GM19468 (cell line): ENCODE results near the gene TMEM221.

Source experiments
- ATAC-seq: cut with Tn5 transposase; IDR thresholded peaks from one replicate; pipeline ENCODE4 v1.9.1; 2021; ENCODE audit warnings: mild to moderate bottlenecking, moderate library complexity, moderate number of reproducible peaks; ENCODE audit not compliant: unreplicated experiment; ENCODE audit errors: extremely low read depth

Gene TMEM221

GRCh38 chr19:17450264-17451075, 2.0 kb upstream of the TMEM221 start:
- ATAC-seq, result no peak

DNA sequence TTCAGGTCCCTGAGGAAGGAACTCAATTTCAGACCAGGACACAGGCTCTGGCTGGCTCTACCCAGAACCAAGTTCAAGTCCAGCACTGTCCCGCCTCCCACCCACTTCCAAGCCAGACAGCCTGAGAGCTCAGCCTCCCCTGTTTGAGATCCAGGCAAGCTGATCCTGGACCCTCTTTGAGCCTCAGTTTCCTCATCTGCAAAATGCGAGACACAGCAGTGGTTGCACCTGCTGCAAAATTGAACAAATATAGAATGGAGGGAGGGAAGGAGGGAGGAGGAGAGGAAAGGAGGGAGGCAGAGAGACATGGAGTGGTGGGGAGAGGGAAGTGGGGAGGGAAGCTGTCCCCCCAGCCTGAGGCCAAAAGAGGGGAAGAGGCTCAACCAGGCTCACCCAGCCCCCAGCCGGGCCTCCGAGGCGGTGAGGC, 751 bp downstream of the TMEM221 start:
- no peak for ATAC-seq

DNA sequence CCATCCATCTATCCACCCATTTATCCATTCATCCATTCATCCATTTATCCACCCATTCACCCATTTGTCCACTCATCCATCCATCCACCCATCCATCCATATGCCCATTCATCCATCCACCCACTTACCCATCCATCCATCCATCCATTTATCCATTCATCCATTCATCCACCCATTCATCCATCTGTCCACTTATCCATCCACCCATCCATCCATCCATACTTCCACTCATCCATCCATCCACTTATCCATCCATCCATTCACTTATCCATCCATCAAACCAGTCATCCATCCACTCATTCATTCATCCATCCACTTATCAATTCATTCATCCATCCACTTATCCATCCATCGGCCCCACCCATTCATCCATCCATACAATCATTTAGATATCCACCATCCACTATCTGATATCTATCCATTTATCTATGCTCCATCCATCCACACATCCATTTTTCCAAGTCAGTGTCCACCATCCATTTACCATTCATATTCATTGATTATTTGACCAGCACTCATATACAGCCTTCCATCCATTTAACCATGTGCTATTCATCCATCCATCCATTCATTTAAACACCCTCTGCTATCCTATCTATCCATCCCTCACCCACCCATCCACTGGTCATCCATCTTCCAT, 2.8 kb downstream of the TMEM221 start:
- no peak for ATAC-seq

- ATAC-seq, result no peak
Measured at GRCh38 chr19:17441241-17442021, 7.0 kb downstream of the TMEM221 start.

GRCh38 chr19:17436874-17437267, 11.6 kb downstream of the TMEM221 start:
- no peak for ATAC-seq

GRCh38 chr19:17436094-17436873, 12.2 kb downstream of the TMEM221 start:
- no peak for ATAC-seq

DNA sequence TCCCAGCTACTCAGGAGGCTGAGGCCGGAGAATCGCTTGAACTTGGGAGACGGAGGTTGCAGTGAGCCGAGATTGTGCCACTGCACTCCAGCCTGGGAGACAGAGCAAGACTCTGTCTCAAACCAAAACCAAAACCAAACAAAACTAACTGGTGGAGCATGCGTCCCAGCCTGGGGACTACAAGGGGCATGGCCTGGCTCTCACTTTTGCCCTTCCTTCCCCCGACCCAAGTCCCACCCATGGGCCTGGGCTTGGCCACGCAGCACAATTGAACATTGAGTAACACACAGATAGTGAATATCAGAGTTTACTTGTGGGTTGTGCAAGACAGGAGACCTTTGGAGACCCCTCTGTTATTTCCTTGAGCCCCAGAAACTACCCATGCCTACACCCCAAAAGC, 13.2 kb downstream of the TMEM221 start:
- no peak for ATAC-seq

GRCh38 chr19:17431417-17431816, 17.1 kb downstream of the TMEM221 start:
- no peak for ATAC-seq

DNA sequence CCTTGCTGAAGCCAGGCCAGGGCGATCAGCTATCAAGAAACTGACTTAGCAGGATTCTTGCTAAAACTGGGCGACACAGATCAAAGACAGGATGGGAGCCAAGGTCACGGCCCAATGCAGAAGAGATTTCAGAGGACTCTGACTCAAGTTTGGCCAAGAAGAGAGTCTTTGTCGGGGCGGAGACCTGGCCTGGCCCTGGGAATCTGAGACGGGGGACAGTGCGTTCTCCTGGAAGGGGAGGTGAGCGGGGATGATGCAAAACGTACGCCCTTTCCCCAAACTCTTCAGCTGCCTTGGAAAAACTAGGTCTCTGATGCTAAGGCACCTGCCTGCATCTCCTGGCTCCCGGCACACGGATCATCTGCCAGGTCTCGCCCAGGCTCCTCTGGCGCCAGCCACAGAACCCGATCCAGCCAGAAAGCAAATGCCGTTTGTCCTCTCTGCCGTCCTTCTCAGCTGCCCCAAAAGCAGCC, 18.8 kb downstream of the TMEM221 start:
- ATAC-seq, result no peak

- ATAC-seq, result no peak
Measured at GRCh38 chr19:17424743-17425365, 23.6 kb downstream of the TMEM221 start.

GRCh38 chr19:17423429-17424208, 24.8 kb downstream of the TMEM221 start:
- ATAC-seq, result no peak

DNA sequence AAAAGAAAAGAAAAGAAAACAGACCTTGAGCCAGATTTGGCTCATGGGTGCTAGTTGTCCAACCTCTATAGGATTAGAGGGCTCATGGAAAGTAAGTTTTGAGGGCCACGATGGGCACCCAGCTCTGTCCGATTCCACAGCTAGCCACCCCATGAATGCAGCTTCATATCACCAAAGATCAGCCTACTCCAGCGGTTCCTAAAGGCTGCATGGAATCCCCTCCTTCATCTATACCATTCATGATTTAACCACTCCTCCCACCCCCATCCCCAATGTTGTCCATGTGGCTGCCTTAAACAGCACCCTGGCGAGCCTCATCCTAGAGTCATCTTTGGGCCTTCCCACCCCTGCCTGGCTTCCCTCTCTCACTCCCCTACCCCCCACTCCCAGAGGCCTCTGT, 26.5 kb downstream of the TMEM221 start:
- no peak for ATAC-seq

- no peak for ATAC-seq
Measured at GRCh38 chr19:17420475-17420924, 28.0 kb downstream of the TMEM221 start.

GRCh38 chr19:17419621-17420474, 28.6 kb downstream of the TMEM221 start, which contains the start of gene MVB12A:
MVB12A (plus strand) TSS chr19:17420047; CDS start chr19:17420136, 89 bp downstream.
- peak; percentile 71 for ATAC-seq

GRCh38 chr19:17419154-17419620, 29.3 kb downstream of the TMEM221 start:
- no peak for ATAC-seq

DNA sequence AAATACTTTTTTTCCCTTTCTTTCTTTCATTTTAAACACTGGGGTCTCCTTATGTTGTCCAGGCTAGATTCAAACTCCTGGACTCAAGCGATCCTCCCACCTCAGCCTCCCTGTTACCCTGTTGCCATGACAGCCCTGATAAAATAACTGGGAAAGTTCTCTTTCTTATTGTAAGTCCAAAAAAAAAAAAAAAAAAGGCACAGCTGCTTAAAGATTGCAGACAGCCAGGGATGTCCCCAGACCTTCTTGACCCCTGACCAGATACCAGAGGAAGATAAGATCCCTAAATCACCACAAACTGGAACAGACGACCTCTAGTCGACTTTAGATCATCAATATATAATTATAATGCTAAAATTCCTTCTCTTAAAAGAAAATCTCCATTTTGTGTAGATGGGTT, 29.8 kb downstream of the TMEM221 start:
- ATAC-seq, result no peak

- ATAC-seq, result no peak
Measured at GRCh38 chr19:17415121-17415520, 33.3 kb downstream of the TMEM221 start.

DNA sequence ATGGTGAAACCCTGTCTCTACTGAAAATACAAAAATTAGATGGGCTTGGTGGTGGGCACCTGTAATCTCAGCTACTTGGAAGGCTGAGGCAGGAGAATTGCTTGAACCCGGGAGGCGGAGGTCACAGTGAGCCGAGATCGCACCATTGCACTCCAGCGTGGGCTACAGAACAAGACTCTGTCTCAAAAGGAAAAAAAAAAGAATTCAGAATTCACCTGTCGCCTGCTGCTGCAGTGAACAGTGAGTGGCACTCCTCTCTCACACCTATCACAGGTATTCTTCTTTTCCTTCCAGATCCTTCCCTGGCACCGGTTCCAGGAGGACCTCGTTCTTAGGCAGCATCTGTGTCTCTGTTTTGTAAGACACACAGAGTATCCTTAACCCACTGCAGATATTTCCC, 34.4 kb downstream of the TMEM221 start:
- ATAC-seq, result no peak
